Measurements from ENCODE around the gene AP1S1.

The AP1S1 gene

DNA sequence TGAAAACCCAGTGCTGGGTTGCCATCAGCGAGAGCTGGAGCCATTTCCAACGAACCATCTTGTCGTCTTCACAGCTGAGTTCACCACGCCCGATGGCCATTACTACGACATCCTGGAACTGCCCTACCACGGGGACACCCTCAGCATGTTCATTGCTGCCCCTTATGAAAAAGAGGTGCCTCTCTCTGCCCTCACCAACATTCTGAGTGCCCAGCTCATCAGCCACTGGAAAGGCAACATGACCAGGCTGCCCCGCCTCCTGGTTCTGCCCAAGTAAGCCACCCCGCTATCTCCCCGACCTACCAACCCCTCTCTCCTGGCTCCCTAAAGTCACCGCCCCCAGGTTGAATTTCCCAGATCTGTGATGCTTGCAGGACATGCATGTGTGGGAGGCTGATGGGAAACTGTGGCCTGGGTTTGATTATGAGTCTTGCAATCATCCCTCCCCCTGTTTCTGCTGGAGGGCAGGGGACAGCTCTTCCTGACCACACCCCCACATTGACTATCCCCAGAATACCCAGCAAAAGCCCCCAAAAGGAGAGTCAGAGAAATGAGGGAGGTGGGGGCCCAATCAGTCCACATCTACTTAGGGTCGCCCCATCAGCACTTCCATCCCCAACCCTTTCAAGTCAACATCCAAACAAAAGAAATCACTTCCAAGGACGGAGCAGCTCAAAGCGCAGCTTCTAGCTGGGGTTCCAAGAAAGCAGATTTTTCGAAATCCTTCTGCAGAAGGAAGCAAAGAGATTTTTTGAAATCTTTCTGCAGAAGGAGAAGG, 20.5 kb upstream of the AP1S1 start:
- no peak overlapping the region for H3K27ac ChIP-seq

DNA sequence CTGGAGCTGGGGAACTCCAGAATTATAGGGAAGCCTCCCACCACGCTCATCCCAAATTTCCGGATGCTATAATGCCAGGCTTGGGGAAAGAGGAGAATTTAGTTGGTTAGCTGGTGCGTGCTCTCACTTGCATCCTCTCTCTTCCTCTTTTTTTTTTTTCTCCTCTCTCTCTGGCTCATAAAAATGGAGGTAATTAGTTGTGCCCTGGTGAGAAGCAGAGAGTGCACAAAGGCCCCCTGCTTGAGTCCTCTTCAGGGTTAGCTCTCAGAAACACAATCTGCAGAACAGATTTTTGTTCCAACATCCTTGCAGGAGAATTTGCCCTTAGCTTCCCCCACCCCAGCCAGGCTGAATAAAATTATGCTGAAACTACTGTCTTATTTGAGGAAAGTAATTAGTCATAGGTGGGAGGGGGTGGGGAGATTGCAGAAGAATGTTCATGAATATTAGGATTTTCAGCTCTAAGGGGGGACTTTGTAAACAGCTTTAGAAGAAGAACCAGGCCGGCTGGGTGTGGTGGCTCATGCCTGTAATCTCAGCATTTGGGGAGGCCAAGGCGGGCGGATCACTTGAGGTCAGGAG, 19.8 kb upstream of the AP1S1 start:
- Histone ChIP-seq H3K9me3 (no peaks in the 10 kb centered on the region), H3K27me3 (peaks cover 64% of the 10 kb centered on the region), H3K4me1 (ENCODE audit: control insufficient read depth in 1 of 2, insufficient read depth in 1 of 2, low read depth in 1 of 2, low read length in 1 of 2) (no peaks in the 10 kb centered on the region), H3K27ac (no peak overlapping the region), H3K36me3 (no peaks in the 10 kb centered on the region), H3K4me3 (ENCODE audit: low read depth in 1 of 2, low read length in 1 of 2) (no peak overlapping the region)
- no peak for TF ChIP-seq CTCF (IDR thresholded peaks at IDR 0.05)

More for the DNA sequence above, 20.5 kb upstream of the AP1S1 start:
- no peak overlapping the region for H3K4me3 ChIP-seq (ENCODE audit: low read depth in 1 of 2, low read length in 1 of 2)
- no peaks in the 10 kb centered on the region for H3K4me1 ChIP-seq (ENCODE audit: control insufficient read depth in 1 of 2, insufficient read depth in 1 of 2, low read depth in 1 of 2, low read length in 1 of 2)
- peaks cover 64% of the 10 kb centered on the region for H3K27me3 ChIP-seq
- TF ChIP-seq CTCF (IDR thresholded peaks at IDR 0.05): no peak
- no peaks in the 10 kb centered on the region for H3K36me3 ChIP-seq
- H3K9me3 ChIP-seq: no peaks in the 10 kb centered on the region

DNA sequence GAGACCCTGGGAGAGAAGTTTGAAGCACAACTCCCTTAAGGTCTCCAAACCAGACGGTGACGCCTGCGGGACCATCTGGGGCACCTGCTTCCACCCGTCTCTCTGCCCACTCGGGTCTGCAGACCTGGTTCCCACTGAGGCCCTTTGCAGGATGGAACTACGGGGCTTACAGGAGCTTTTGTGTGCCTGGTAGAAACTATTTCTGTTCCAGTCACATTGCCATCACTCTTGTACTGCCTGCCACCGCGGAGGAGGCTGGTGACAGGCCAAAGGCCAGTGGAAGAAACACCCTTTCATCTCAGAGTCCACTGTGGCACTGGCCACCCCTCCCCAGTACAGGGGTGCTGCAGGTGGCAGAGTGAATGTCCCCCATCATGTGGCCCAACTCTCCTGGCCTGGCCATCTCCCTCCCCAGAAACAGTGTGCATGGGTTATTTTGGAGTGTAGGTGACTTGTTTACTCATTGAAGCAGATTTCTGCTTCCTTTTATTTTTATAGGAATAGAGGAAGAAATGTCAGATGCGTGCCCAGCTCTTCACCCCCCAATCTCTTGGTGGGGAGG, 16.5 kb upstream of the AP1S1 start:
- Histone ChIP-seq H3K4me3 (ENCODE audit: low read depth in 1 of 2, low read length in 1 of 2) (no peak overlapping the region), H3K36me3 (no peaks in the 10 kb centered on the region), H3K27ac (no peak overlapping the region), H3K9me3 (no peaks in the 10 kb centered on the region), H3K4me1 (ENCODE audit: control insufficient read depth in 1 of 2, insufficient read depth in 1 of 2, low read depth in 1 of 2, low read length in 1 of 2) (no peaks in the 10 kb centered on the region), H3K27me3 (peaks cover 56% of the 10 kb centered on the region)
- TF ChIP-seq CTCF (IDR thresholded peaks at IDR 0.05): no peak

DNA sequence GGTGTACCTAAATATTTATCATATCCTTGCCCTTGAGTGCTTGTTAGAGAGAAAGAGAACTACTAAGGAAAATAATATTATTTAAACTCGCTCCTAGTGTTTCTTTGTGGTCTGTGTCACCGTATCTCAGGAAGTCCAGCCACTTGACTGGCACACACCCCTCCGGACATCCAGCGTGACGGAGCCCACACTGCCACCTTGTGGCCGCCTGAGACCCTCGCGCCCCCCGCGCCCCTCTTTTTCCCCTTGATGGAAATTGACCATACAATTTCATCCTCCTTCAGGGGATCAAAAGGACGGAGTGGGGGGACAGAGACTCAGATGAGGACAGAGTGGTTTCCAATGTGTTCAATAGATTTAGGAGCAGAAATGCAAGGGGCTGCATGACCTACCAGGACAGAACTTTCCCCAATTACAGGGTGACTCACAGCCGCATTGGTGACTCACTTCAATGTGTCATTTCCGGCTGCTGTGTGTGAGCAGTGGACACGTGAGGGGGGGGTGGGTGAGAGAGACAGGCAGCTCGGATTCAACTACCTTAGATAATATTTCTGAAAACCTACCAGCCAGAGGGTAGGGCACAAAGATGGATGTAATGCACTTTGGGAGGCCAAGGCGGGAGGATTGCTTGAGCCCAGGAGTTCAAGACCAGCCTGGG, 15.9 kb upstream of the AP1S1 start:
- H3K4me3 ChIP-seq (ENCODE audit: low read depth in 1 of 2, low read length in 1 of 2): no peak overlapping the region
- no peak overlapping the region for H3K27ac ChIP-seq

DNA sequence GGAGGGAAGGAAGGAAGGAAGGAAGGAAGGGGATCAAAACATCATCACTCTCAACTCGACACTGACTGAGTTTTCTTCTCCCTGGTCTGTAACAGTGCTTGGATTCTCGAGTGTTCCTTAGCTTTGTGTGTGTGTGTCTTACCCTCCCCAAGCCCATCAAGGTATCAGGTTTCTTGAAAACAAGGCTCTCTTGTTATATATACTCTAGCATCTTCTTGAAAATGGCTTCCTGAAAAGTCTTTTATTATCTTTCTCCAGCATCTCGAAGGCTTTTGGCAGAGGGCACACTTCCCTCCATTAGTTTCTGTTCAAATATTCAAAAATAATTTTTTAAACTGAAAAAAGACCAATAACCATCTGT, 14.0 kb upstream of the AP1S1 start:
- Histone ChIP-seq H3K27ac (no peak overlapping the region), H3K9me3 (no peaks in the 10 kb centered on the region), H3K4me3 (ENCODE audit: low read depth in 1 of 2, low read length in 1 of 2) (no peak overlapping the region), H3K36me3 (no peaks in the 10 kb centered on the region), H3K4me1 (ENCODE audit: control insufficient read depth in 1 of 2, insufficient read depth in 1 of 2, low read depth in 1 of 2, low read length in 1 of 2) (peaks cover 0 to 2% of the 10 kb centered on the region in 2 experiments), H3K27me3 (peaks cover 38% of the 10 kb centered on the region)
- TF ChIP-seq CTCF (IDR thresholded peaks at IDR 0.05): no peak

More for the DNA sequence above, 15.9 kb upstream of the AP1S1 start:
- no peaks in the 10 kb centered on the region for H3K4me1 ChIP-seq (ENCODE audit: control insufficient read depth in 1 of 2, insufficient read depth in 1 of 2, low read depth in 1 of 2, low read length in 1 of 2)
- TF ChIP-seq CTCF (IDR thresholded peaks at IDR 0.05): no peak
- no peaks in the 10 kb centered on the region for H3K36me3 ChIP-seq
- no peaks in the 10 kb centered on the region for H3K9me3 ChIP-seq
- H3K27me3 ChIP-seq: peaks cover 56% of the 10 kb centered on the region

Data from neutrophil (primary cell).